Activated CD4-positive, CD25-positive, alpha-beta regulatory T cell treated with anti-CD3 and anti-CD28 coated beads, Interleukin-2, amount 50 U/mL, for 16 hours (primary cell): ENCODE data around the gene ADRA2A.

Source experiments
- DNase-seq: peaks from one replicate; pipeline ENCODE4 v3.0.0-alpha.2; 2020; ENCODE audit warnings: low read depth, low spot score

ADRA2A gene

DNA sequence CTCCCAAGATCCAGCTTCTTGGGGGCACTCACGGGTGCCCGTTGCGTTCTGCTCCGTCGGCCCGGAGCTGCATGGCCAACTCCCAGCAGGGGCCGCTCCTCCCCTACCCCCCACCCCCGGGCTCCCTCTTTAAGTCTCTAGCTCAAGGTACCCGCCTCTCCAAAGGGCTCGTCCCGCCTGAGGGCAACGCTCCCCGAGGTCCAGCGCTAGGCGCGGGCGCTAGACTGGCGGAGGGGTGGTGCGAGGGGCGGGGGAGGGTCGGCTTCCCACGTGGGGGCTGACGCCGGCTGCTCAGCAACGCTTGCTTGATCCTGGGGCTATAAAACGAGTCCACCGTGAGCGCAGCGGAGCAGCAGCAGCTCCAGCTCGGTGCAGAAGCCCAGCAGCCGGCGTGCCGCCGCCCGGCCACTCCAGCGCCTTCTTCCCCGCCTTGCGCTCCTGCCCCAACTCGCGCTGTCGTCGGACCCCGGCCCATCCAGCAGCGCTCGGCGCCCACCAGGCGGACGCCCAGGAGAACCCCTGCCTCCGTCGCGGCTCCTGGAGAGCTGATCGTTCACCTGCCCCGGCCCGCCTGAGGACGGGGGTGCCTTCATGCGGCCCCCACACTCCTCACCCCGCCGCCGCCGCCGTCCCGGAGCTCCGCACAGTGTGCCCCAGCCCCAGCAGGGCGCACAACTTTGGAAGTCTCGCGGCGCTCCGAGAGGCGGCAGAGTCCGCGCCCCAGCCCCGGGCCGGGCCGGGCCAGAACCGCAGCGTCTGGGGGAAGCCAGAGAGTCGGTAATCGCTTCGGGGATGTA lies at the start of gene ADRA2A:
TSS of gene ADRA2A (plus strand) at position 348 of the 797 bp plus-strand sequence. CDS start 968 bp downstream, outside the sequence.
- DNase-seq, result no peak

GRCh38 chr10:111030042-111030750 lies 46.6 kb upstream of the ADRA2A start:
- DNase-seq, result no peak

DNA sequence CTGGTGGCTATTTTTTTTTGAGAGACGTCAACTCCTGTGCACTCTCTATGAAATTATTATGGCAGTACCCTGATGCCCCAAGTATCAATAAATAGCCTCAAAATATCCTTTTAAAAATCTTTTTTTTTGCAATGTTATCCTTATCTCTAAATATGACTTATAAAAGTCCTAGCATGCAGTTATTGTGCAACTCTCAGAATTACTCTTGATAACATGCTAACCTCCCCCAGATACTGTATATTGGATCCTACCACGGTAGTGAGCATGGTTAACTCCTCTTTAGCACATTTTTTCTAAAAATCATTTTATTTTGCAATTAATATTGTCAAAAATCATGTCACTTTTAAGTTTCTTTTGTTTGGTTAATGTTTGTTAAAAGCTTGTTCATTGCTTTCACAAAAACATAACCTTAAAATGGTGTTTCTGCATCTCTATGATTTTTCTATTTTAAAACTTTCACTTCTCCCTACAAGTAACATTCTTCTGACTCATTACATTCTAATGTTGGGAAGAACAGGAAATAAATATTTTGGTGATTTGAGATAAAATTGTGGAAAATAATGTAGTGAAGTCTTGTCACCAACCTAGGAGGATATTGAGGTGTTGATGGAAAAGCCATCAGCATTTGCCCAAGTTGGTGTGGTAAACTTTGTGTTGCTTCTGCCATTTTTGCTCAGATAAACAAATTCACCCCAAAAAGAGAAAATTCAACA lies 42.1 kb upstream of the ADRA2A start:
- no peak for DNase-seq

DNA sequence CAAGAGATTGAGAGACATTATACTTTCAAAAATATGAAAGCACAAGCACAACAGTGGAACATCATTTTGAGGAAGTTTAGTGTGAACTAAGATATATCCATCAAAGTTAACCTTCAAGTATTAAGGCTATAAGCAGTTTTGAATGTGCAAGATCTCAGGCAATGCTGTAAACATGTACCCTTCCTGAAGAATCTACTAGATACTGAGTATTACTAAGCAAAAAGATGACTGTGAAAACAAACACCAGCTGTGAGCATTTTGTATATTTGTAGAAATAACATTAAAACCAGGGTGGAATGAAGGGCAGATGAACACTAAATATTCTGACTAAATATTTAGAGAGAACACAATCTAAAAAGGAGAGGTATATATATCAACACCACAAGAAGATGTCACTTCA lies 41.3 kb upstream of the ADRA2A start:
- DNase-seq, result no peak

DNA sequence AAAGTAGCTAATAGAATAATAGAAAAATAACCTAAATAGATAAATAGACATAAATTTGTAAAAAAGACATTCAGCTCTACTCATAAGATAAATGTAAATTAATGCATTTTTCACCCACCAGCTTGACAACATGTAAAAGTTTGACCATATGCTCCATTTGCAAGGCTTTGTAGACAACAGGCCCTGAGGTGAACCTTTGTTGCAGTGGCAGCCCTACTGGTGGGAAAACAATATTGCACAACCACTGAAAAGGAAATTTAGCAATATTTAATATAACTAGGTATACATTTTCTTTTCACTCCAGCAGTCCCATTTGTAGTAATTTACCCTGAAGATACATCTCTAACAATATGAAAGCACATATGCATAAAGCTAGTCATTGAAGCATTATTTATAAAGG lies 39.0 kb upstream of the ADRA2A start:
- DNase-seq, result no peak

DNA sequence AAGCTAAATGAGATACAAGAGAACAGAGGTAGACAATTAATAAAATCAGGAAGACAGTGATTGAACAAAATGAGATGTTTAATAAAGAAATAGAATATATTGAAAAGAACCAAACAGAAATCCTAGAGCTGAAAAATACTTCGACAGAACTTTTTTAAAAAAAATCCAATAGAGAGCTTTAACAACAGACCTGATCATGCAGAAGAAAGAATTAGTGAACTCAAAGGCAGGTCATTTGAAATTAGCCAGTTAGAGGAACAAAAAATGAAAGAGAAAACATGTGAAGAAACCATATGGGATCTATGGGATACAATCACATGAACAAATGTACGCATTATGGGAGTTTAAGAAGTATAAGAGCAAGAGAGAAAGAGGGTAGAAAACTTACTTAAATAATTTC lies 37.3 kb upstream of the ADRA2A start:
- no peak for DNase-seq

DNA sequence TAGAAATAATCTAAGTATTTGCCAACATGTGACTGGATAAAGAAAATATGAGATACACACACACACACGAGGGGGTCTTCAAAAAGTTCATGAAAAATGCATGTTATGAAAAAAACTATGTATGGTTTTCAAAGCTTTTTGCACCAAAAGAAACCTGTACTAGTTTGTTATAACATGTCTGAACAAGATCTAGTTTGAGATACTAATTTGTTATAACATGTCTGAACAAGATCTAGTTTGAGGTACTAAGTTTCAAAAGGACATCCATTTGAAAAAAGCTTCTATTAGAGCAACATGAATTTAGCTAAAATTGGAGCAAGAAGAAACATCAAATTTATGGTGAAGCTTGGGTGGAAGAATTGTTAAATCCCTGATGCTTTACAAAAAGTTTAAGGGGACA lies 19.8 kb upstream of the ADRA2A start:
- DNase-seq, result no peak

GRCh38 chr10:111063471-111063870 lies 13.4 kb upstream of the ADRA2A start:
- DNase-seq, result no peak

DNA sequence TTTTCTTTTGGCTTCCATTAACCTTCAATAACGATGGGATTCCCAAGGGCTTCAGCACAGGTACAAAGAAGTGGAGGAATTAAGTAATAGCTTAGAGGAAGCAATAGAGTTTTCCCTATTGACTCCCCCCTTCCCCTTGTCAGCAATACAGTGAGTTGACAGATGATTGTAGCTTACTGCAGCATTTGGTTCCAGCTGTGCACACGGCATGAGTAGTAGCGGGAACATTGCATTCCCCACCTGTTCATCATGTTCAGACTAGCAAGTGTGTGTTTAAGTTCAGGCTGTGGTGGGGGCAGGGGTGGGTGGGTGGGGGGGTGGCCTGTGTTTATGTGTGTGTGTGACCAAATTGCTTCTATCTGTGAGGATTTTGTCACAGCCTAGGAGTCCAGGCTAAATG lies 4.6 kb upstream of the ADRA2A start:
- no peak for DNase-seq

DNA sequence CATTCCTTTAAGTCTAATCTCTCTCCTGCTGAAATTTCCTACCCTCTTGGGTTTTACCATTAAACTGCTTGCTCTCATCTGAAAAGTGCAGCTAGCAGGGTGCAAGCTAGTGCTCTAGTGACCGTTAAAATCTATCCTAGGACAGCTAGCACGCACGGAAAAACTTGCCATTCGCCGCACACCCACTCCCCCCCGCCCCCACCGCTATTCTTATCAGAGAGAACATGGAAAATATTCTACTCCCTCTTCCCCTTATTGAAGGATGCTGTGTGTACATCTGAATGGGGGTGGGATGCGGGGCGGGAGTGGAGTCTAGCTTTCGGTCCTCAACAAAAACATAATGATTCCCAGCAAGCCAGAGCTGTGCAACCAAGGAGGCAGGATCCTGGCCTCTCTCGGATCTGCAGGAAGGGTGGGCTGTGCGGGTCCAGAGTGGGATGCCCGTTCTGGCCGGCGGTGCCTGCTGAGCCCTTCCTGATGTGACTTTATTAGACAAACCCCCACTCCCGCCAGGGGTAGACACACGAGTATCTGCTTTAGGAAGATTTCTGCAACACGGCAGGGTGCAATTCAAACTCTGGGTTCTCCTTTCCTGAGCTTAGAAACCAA lies 1.1 kb upstream of the ADRA2A start:
- no peak for DNase-seq

DNA sequence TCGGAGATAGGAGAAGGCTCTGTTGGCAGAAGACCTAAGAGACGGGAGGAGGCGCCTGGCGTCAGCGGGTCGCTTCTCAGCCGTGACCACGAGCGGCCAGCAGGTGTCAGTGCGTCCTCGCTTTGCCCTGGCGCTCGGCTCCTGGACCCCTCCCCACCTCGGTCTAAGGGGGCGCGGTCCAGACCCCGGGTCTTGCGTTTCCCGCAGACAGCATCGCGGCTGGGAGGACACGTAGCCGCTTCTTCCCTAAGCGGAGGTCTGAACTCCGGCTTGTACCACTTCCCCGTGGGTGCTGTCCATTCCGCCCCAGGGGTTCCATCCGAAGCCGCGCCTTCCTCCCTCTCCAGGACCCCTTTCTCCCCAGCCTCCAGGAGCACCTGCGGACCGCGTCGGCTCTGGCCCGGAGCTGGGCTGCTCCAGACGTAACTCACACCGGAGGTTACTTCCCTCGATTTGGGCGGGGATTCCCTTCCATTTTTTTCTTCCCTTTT lies 593 bp upstream of the ADRA2A start:
- no peak for DNase-seq

DNA sequence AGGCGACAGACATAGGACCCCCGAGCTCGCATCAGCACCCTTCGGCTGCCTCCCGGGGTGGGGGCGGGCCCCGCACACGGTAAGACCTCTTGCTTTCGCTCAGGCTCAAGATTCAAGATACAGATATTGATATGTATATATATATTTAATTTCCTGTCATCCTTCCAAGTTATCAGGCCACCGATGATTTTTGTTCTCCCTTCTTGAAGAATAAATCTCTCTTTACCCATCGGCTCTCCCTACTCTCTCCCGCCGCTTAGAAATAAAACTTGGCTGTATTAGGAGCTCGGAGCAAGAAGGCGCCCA lies 603 bp downstream of the ADRA2A start:
- DNase-seq, result no peak

- DNase-seq, result no peak
These were observed 1.1 kb downstream of the ADRA2A start for GRCh38 chr10:111077785-111078504.

GRCh38 chr10:111078505-111079185 lies 1.8 kb downstream of the ADRA2A start:
- DNase-seq, result no peak

DNA sequence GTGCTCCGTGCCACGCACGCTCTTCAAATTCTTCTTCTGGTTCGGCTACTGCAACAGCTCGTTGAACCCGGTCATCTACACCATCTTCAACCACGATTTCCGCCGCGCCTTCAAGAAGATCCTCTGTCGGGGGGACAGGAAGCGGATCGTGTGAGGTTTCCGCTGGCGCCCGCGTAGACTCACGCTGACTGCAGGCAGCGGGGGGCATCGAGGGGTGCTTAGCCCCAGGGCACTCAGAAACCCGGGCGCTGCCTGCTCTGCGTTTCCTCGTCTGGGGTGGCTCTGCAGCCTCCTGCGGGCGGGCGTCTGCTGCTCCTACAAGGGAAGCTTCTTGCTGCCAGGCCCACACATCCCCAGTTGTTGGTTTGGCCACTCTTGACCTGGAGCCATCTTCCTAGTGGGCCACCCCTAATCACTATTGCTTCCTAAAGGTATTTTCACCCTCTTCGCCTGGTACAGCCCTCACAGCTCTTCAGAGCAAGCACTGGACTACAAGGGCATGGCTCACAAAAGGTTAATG lies 2.5 kb downstream of the ADRA2A start:
- DNase-seq, result no peak

- DNase-seq, result no peak
These were observed 3.0 kb downstream of the ADRA2A start for GRCh38 chr10:111079781-111080180.

DNA sequence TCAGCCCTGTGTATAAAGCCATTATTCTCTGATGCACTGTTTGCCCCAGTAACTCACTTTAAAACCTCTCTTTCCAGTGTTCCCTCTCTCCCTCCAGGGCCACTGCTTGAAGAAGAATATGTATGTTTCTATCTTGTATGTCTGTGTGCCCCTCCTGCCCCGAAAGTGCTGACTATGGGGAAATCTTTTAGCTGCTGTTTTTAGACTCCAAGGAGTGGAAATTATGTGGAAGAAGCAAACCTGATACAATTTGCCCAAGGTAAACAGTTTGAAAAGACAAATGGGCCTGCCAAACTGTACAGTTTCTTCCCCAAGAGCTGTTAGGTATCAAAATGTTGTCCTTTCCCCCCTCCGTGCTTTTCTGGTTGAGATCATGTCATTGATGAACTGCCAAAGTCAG lies 3.4 kb downstream of the ADRA2A start:
- no peak for DNase-seq

GRCh38 chr10:111081595-111081994 lies 4.8 kb downstream of the ADRA2A start:
- no peak for DNase-seq

- DNase-seq, result no peak
These were observed 5.5 kb downstream of the ADRA2A start for GRCh38 chr10:111082102-111082975.
